Adrenal gland (tissue), 12 donors: Measurements from ENCODE around the gene CAPRIN1. TPM values are rescaled to one million over a fixed set of nuclear protein-coding genes. Genes with fewer than 3 reads are reported as not detected.

Source experiments
- DNase-seq, 7 donors: peaks; one replicate each; pipeline ENCODE4 v3.0.0-alpha.2; 2019 to 2020
- H3K27ac ChIP-seq, 5 donors: fragments of 200-600 bp; sonication (generic) in 4 of 5; 1 replicate in 3 of 5; 2 replicates in 2 of 5; pipeline versions ENCODE4 v1.5.1 to v1.8.0; 2016 to 2020; ENCODE audit warnings: mild to moderate bottlenecking in 1 of 5
- H3K27me3 ChIP-seq: fragments of 200-600 bp; 2 replicates; pipeline ENCODE4 v1.8.0; 2021
- H3K36me3 ChIP-seq, 2 donors: fragments of 200-600 bp; replicated peaks in 1 of 2; 1 replicate in 1 of 2; 2 replicates in 1 of 2; pipeline versions ENCODE4 v1.5.1 to v1.8.0; 2018 to 2022
- H3K4me1 ChIP-seq, 2 donors: fragments of 200-600 bp; replicated peaks in 1 of 2; 1 replicate in 1 of 2; 2 replicates in 1 of 2; pipeline versions ENCODE4 v1.5.1 to v1.8.0; 2018 to 2021
- H3K4me3 ChIP-seq, 4 donors: fragments of 200-600 bp; sonication (generic) in 3 of 4; one replicate each; pipeline ENCODE4 v1.5.1; 2016 to 2018
- H3K9me3 ChIP-seq, 3 donors: fragments of 200-600 bp; sonication (generic) in 1 of 3; replicated peaks in 1 of 3; 1 replicate in 2 of 3; 2 replicates in 1 of 3; pipeline versions ENCODE4 v1.5.1 to v1.8.0; 2016 to 2021
- CTCF ChIP-seq, 6 experiments: fragments of 450-650 bp in 4 of 6; fragments of 200-600 bp in 2 of 6; sonication (generic) in 1 of 6; IDR thresholded peaks; 1 replicate in 5 of 6; 2 replicates in 1 of 6; pipeline versions ENCODE4 v1.5.1 to v1.8.0; 2016 to 2021; ENCODE audit warnings: antibody characterized with exemption in 6 of 6, mild to moderate bottlenecking in 2 of 6, moderate library complexity in 1 of 6
- POLR2A ChIP-seq, 2 donors: fragments of 450-650 bp; IDR thresholded peaks; one replicate each; pipeline ENCODE4 v1.6.1; 2017; ENCODE audit warnings: antibody characterized with exemption in 2 of 2, mild to moderate bottlenecking in 2 of 2, moderate library complexity in 1 of 2
- WGBS, 4 donors: extraction: QIAGEN DNeasy Blood & Tissue Kit in 2 of 4; methylation state at CpG; one replicate each; pipeline versions ENCODE4 v1.1.5 to v1.1.7; 2013 to 2017; 5-methylcytosine and 5-hydroxymethylcytosine counted together
- intact Hi-C, 2 donors: fragments of 100-400 bp; cut with DNase I; formaldehyde crosslinking; loops; one replicate each; pipeline versions ENCODE4 v1.14.1 to v1.15.0; 2022 to 2023
- polyA plus RNA-seq, 3 donors: library from polyadenylated mRNA; stranded (reverse); fragments of 200-250 nt in 2 of 3; fragments of 350-450 nt in 1 of 3; fragmentation: Illumina TruSeq in 1 of 3; extraction: RNeasy Lipid Tissue Mini Kit (QIAGEN cat#74804) in 1 of 3; gene quantifications; one replicate each; pipeline ENCODE4 v1.2.3, GENCODE V29; 2013 to 2014
- total RNA-seq, 9 donors: library from RNA; depleted of rRNA in 4 of 9; stranded (reverse); fragments of >200 nt in 4 of 9; fragments of 120-200 nt in 1 of 9; fragmentation: NEBNext Ultra II Directional in 1 of 9; extraction: Animal tissue kit (Norgen Biotek cat#: 25700) in 1 of 9; gene quantifications; one replicate each; pipeline versions ENCODE4 v1.1.0 to v1.2.4, GENCODE V29; 2013 to 2023
- donor health status: healthy with polysubstance abuse.
- donor health status: Bipolar disorder and iron deficiency.
- donor health status: DM: yes; HTN: yes; CAD: no.
- donor health status: DM: no; HTN: no; CAD: no.
- donor health status: DM: no; HTN: no; CAD: no.
- donor health status: DM: yes; HTN: yes; CAD: no.

Gene CAPRIN1
- total and polyA plus RNA-seq, 12 donors: 42.4 to 202 (median 149) TPM

- TF ChIP-seq POLR2A (IDR thresholded peaks at IDR 0.05): no peak
- no peak for TF ChIP-seq CTCF (IDR thresholded peaks at IDR 0.05)
- no peaks in the 10 kb centered on the region for H3K36me3 ChIP-seq
These were observed 29.4 kb upstream of the CAPRIN1 start for GRCh38 chr11:34021977-34022735.

GRCh38 chr11:34026432-34026831 is 25.1 kb upstream of the CAPRIN1 start:
- WGBS, 4 donors: 70 to 82% (median 77%) methylated on average over 14 of the region's 14 CpGs
- Histone ChIP-seq H3K27me3 (no peaks in the 10 kb centered on the region), H3K36me3 (no peaks in the 10 kb centered on the region), H3K27ac (no peak overlapping the region), H3K4me1 (no peaks in the 10 kb centered on the region), H3K4me3 (no peak overlapping the region), H3K9me3 (no peaks in the 10 kb centered on the region)
- intact Hi-C loops: no loop called here
- no peak for DNase-seq
- no peak for TF ChIP-seq CTCF (IDR thresholded peaks at IDR 0.05)
- TF ChIP-seq POLR2A (IDR thresholded peaks at IDR 0.05): no peak

More at GRCh38 chr11:34021977-34022735, 29.4 kb upstream of the CAPRIN1 start:
- Histone ChIP-seq H3K4me3 (no peak overlapping the region), H3K4me1 (no peaks in the 10 kb centered on the region), H3K9me3 (no peaks in the 10 kb centered on the region), H3K27ac (no peak overlapping the region), H3K27me3 (no peaks in the 10 kb centered on the region)
- DNase-seq: no peak
- intact Hi-C loops: no loop called here
- WGBS, 4 donors: 69 to 80% (median 76%) methylated on average over 3 of the region's 3 CpGs

- 69 to 81% (median 78%) methylated on average over 10 of the region's 10 CpGs for WGBS, 4 donors
- intact Hi-C loops: no loop called here
- H3K27me3 ChIP-seq: no peaks in the 10 kb centered on the region
- no peaks in the 10 kb centered on the region for H3K9me3 ChIP-seq
- TF ChIP-seq POLR2A (IDR thresholded peaks at IDR 0.05) (no peak), CTCF (IDR thresholded peaks at IDR 0.05) (no peak)
- H3K27ac ChIP-seq: no peak overlapping the region
- no peak overlapping the region for H3K4me3 ChIP-seq
- no peaks in the 10 kb centered on the region for H3K4me1 ChIP-seq
- no peaks in the 10 kb centered on the region for H3K36me3 ChIP-seq
- DNase-seq: no peak
These were observed 23.8 kb upstream of the CAPRIN1 start for GRCh38 chr11:34027516-34028408.

GRCh38 chr11:34028425-34028824 is 23.1 kb upstream of the CAPRIN1 start:
- intact Hi-C loops: no loop called here
- H3K4me3 ChIP-seq: no peak overlapping the region

More at GRCh38 chr11:34028425-34028824, 23.1 kb upstream of the CAPRIN1 start:
- H3K36me3 ChIP-seq: no peaks in the 10 kb centered on the region
- TF ChIP-seq CTCF (IDR thresholded peaks at IDR 0.05) (no peak), POLR2A (IDR thresholded peaks at IDR 0.05) (no peak)
- no peak overlapping the region for H3K27ac ChIP-seq
- no peaks in the 10 kb centered on the region for H3K27me3 ChIP-seq
- WGBS, 4 donors: 44 to 82% (median 54%) methylated on average over 1 to 2 of the region's 2 CpGs
- no peaks in the 10 kb centered on the region for H3K4me1 ChIP-seq
- DNase-seq: no peak
- no peaks in the 10 kb centered on the region for H3K9me3 ChIP-seq
